HepG2 (cell line): Measurements from ENCODE around the gene CORT. TPM values are rescaled to one million over a fixed set of nuclear protein-coding genes. Genes with fewer than 3 reads are reported as not detected.
A peak's percentile ranks its signal among the peaks of the same experiment; 100 is the strongest.

Experiments used
- ATAC-seq: fragments of 200-7000 bp; cut with Tn5 transposase; 3 replicates; pipeline ENCODE4 v1.9.1; 2020; ENCODE audit warnings: mild to moderate bottlenecking, moderate library complexity
- BruUV-seq: library from RNA; stranded (reverse); fragments of 400-500 nt; replicated peaks from 2 replicates; lab custom pipeline; 2021; lab: Mats Ljungman, UMichigan
- CTCF ChIA-PET: fragments of 300-600 bp; formaldehyde crosslinking; extraction: SDS; loops from one replicate; lab custom pipeline; 2021; ENCODE audit warnings: low total read pairs, inconsistent platforms, low intra/inter-chr PET ratio; lab: Yijun Ruan, JAX
- POLR2A ChIA-PET: fragments of 350-600 bp; sonication (Branson Sonifier 250); formaldehyde crosslinking; loops from one replicate; lab custom pipeline; 2020; ENCODE audit warnings: antibody characterized with exemption, inconsistent platforms; lab: Yijun Ruan, JAX
- DNase-seq: peaks from one replicate; pipeline ENCODE4 v3.0.0-alpha.2; 2015; ENCODE audit warnings: low spot score
- FAIRE-seq: peaks from 3 replicates; lab custom pipeline; 2011; peaks lifted over from hg19 to GRCh38; lab: Jason Lieb, UNC
- H2AFZ ChIP-seq: one replicate; pipeline ENCODE4 v1.6.1; 2011; ENCODE audit warnings: low read length, inconsistent platforms
- H3K27ac ChIP-seq: fragments of 300-600 bp; 3 replicates; pipeline ENCODE4 v1.8.0; 2011; ENCODE audit warnings: mixed run types, mild to moderate bottlenecking, mixed read lengths, low read length, inconsistent platforms; ENCODE audit not compliant: insufficient read depth; ENCODE audit errors: extremely low read length
- H3K27me3 ChIP-seq, 2 experiments: fragments of 200-600 bp in 1 of 2; 2 replicates in 1 of 2; 3 replicates in 1 of 2; pipeline versions ENCODE4 v1.6.0 to v1.8.0; 2011; ENCODE audit warnings: low read length in 2 of 2, mild to moderate bottlenecking in 2 of 2, moderate library complexity in 2 of 2, inconsistent platforms in 1 of 2; ENCODE audit not compliant: insufficient read depth in 2 of 2, control insufficient read depth in 1 of 2
- H3K36me3 ChIP-seq, 2 experiments: fragments of 200-600 bp in 1 of 2; replicated peaks in 1 of 2; 2 replicates in 1 of 2; 3 replicates in 1 of 2; pipeline versions ENCODE4 v1.5.1 to v1.8.0; 2011; ENCODE audit warnings: low read length in 2 of 2, inconsistent platforms in 1 of 2; ENCODE audit not compliant: insufficient read depth in 2 of 2, control insufficient read depth in 1 of 2
- H3K4me1 ChIP-seq: 2 replicates; pipeline ENCODE4 v1.5.1; 2012; ENCODE audit warnings: low read length, inconsistent platforms; ENCODE audit not compliant: insufficient read depth
- H3K4me2 ChIP-seq: 2 replicates; pipeline ENCODE4 v1.6.0; 2011; ENCODE audit warnings: low read depth, low read length, inconsistent platforms
- H3K4me3 ChIP-seq, 3 experiments: fragments of 200-600 bp in 1 of 3; sonication (generic), shearing (Covaris generic) in 1 of 3; replicated peaks in 1 of 3; 2 replicates each; pipeline ENCODE4 v1.5.1; 2011 to 2016; ENCODE audit warnings: low read length in 3 of 3, inconsistent platforms in 2 of 3, low read depth in 2 of 3, mild to moderate bottlenecking in 2 of 3, control low read depth in 1 of 3, mixed read lengths in 1 of 3; ENCODE audit not compliant: insufficient read depth in 1 of 3
- H3K79me2 ChIP-seq: one replicate; pipeline ENCODE4 v1.6.1; 2011; ENCODE audit warnings: low read length, inconsistent platforms; ENCODE audit not compliant: insufficient read depth
- H3K9ac ChIP-seq: 2 replicates; pipeline ENCODE4 v1.6.0; 2011; ENCODE audit warnings: mild to moderate bottlenecking, low read depth, low read length, inconsistent platforms; ENCODE audit not compliant: insufficient read depth
- H3K9me3 ChIP-seq: 2 replicates; pipeline ENCODE4 v1.5.1; 2012; ENCODE audit warnings: mild to moderate bottlenecking, low read length
- H4K20me1 ChIP-seq: 2 replicates; pipeline ENCODE4 v1.6.0; 2011; ENCODE audit warnings: inconsistent platforms, mild to moderate bottlenecking, low read length, moderate library complexity; ENCODE audit not compliant: insufficient read depth
- ATAD3A ChIP-seq: sonication (generic); formaldehyde crosslinking; IDR thresholded peaks from 2 replicates; pipeline ENCODE4 v1.4.0; 2020; ENCODE audit warnings: missing genetic modification reagents
- MED8 ChIP-seq: sonication (generic); formaldehyde crosslinking; IDR thresholded peaks from 2 replicates; pipeline ENCODE4 v1.8.1; 2023; ENCODE audit warnings: mild to moderate bottlenecking, missing genetic modification reagents; ENCODE audit not compliant: insufficient replicate concordance
- ZBTB42 ChIP-seq: sonication (generic); formaldehyde crosslinking; IDR thresholded peaks from 2 replicates; pipeline ENCODE4 v1.5.0; 2020; ENCODE audit warnings: mild to moderate bottlenecking, missing genetic modification reagents
- ZNF558 ChIP-seq: sonication (generic); formaldehyde crosslinking; IDR thresholded peaks from 2 replicates; pipeline ENCODE4 v1.9.0; 2022; ENCODE audit warnings: mild to moderate bottlenecking, missing genetic modification reagents, borderline replicate concordance
- ZNF768 ChIP-seq: sonication (generic); formaldehyde crosslinking; IDR thresholded peaks from 2 replicates; pipeline ENCODE4 v1.4.0; 2020; ENCODE audit warnings: missing genetic modification reagents
- WGBS: methylation state at CpG from one replicate; pipeline ENCODE4 v1.1.6; 2017; ENCODE audit warnings: low lambda C conversion rate; 5-methylcytosine and 5-hydroxymethylcytosine counted together
- in situ Hi-C: cut with HindIII; loops from 2 replicates; pipeline ENCODE4 v1.10.0; 2017; ENCODE audit warnings: low pct_unique_long_range_greater_than_20kb; ENCODE audit not compliant: extremely low pct_ligation_motif_present
- intact Hi-C: fragments of 100-400 bp; cut with micrococcal nuclease; formaldehyde crosslinking; loops from one replicate; pipeline ENCODE4 v1.10.0; 2022; ENCODE audit not compliant: unreplicated experiment
- polyA plus RNA-seq, 8 experiments: library from polyadenylated mRNA; depleted of rRNA in 3 of 8; stranded (reverse) in 7 of 8; unstranded in 1 of 8; fragments of >200 nt; fragmentation: Illumina TruSeq in 4 of 8; extraction: Trizol in 4 of 8; gene quantifications; 2 replicates each; pipeline versions ENCODE4 v1.2.1 to v1.2.3, GENCODE V29; 2011 to 2016; ENCODE audit warnings: low read depth in 4 of 8, missing spikeins in 1 of 8, mixed read lengths in 1 of 8; ENCODE audit not compliant: insufficient read depth in 1 of 8
- total RNA-seq, 5 experiments: library from RNA; depleted of rRNA; stranded (reverse); fragments of >200 nt; fragmentation: Illumina TruSeq; extraction: Trizol; gene quantifications; 2 replicates each; pipeline ENCODE4 v1.2.3, GENCODE V29; 2016; ENCODE audit warnings: low read depth in 1 of 5
- TF ChIP-seq, protein P1 (sequence below): sonication (generic); formaldehyde crosslinking; IDR thresholded peaks from 2 replicates; pipeline ENCODE4 v1.4.0; 2020; ENCODE audit warnings: mild to moderate bottlenecking, missing genetic modification reagents, borderline replicate concordance
- TF ChIP-seq, protein P2 (sequence below): sonication (generic); formaldehyde crosslinking; IDR thresholded peaks from 2 replicates; pipeline ENCODE4 v1.4.0; 2020; ENCODE audit warnings: missing genetic modification reagents, borderline replicate concordance
- TF ChIP-seq, protein P3 (sequence below): sonication (generic); formaldehyde crosslinking; IDR thresholded peaks from 2 replicates; pipeline ENCODE4 v1.8.1; 2023; ENCODE audit warnings: missing genetic modification reagents, inconsistent platforms, borderline replicate concordance
- TF ChIP-seq, protein P4 (sequence below): IDR thresholded peaks from 2 replicates; pipeline ENCODE4 v1.4.0; 2020; ENCODE audit warnings: mild to moderate bottlenecking, missing genetic modification reagents

CORT gene
- total and polyA plus RNA-seq, 2 of the 13 experiments (the other 11 are each of a cell fraction or from before 2014, with no cell fraction given): 0.11 to 0.62 TPM

DNA sequence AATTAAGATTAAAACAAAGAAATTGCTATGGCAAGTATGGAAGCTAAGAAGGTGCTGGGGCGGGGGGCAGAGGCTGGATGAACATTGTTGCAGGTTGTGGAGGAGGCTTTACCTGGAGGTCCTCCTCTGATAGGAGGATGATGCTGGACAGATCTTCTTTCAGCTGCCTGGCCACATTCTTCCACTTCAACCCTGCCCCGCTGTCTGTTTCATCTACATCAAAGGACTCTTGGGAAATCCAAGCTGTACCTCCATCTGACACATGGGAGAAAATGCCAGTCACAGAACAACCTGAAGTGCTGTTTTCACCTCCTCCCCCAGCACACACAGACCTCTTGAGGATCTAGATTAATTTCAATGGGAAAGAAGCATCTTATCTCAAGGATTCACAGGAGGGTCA is 17.2 kb downstream of the CORT start (continued):
- TF ChIP-seq, protein P1, sequence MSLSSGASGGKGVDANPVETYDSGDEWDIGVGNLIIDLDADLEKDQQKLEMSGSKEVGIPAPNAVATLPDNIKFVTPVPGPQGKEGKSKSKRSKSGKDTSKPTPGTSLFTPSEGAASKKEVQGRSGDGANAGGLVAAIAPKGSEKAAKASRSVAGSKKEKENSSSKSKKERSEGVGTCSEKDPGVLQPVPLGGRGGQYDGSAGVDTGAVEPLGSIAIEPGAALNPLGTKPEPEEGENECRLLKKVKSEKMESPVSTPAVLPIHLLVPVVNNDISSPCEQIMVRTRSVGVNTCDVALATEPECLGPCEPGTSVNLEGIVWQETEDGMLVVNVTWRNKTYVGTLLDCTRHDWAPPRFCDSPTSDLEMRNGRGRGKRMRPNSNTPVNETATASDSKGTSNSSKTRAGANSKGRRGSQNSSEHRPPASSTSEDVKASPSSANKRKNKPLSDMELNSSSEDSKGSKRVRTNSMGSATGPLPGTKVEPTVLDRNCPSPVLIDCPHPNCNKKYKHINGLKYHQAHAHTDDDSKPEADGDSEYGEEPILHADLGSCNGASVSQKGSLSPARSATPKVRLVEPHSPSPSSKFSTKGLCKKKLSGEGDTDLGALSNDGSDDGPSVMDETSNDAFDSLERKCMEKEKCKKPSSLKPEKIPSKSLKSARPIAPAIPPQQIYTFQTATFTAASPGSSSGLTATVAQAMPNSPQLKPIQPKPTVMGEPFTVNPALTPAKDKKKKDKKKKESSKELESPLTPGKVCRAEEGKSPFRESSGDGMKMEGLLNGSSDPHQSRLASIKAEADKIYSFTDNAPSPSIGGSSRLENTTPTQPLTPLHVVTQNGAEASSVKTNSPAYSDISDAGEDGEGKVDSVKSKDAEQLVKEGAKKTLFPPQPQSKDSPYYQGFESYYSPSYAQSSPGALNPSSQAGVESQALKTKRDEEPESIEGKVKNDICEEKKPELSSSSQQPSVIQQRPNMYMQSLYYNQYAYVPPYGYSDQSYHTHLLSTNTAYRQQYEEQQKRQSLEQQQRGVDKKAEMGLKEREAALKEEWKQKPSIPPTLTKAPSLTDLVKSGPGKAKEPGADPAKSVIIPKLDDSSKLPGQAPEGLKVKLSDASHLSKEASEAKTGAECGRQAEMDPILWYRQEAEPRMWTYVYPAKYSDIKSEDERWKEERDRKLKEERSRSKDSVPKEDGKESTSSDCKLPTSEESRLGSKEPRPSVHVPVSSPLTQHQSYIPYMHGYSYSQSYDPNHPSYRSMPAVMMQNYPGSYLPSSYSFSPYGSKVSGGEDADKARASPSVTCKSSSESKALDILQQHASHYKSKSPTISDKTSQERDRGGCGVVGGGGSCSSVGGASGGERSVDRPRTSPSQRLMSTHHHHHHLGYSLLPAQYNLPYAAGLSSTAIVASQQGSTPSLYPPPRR (CRISPR knock-in tag): no peak

DNA sequence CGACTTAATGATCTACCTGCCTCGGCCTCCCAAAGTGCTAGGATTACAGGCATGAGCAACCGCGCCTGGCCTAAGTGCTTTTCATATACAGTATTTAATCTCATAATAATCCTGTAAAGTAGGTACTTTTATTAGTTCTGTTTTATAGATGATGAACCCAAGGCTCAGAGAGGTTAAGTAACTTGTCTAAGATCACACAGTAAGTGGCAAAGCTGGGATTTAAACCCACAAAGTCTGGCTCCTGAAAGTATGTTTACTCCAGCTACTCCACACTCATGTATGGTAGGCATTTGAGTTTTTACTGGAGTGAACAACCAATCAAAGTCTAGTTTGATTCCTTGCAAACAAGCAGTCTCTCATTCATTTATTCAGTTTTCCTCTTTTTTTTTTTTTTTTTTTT is 20.2 kb downstream of the CORT start:
- H3K79me2 ChIP-seq: peaks cover 7% of the 10 kb centered on the region
- POLR2A ChIA-PET: no interaction called here
- H3K4me3 ChIP-seq: no peak overlapping the region
- BruUV-seq: no TSS peak
- in situ Hi-C loops (loop anchor here (10.0 kb wide), 1 partner anchor 85 kb away; no protein-coding TSS in a partner anchor), intact Hi-C loops (loop anchor here (5.0 kb wide), 1 partner anchor 38 kb away; the partner anchor contains the start of gene CENPS)
- FAIRE-seq (no peak), DNase-seq (no peak), ATAC-seq (no peak)
- H3K9ac ChIP-seq: no peak overlapping the region
- CTCF ChIA-PET: no interaction called here
- peaks cover 15 to 26% of the 10 kb centered on the region in 2 experiments; a peak in 4 of 5 replicates for H3K36me3 ChIP-seq
- no peaks in the 10 kb centered on the region; a peak in 1 of 5 replicates for H3K27me3 ChIP-seq
- WGBS: 98% methylated on average over 4 of the region's 4 CpGs
- no peaks in the 10 kb centered on the region for H3K9me3 ChIP-seq
- peaks cover 25% of the 10 kb centered on the region for H3K4me1 ChIP-seq
- no peak overlapping the region for H2AFZ ChIP-seq
- no peaks in the 10 kb centered on the region for H4K20me1 ChIP-seq
- no peak overlapping the region for H3K4me2 ChIP-seq
- no peak overlapping the region for H3K27ac ChIP-seq
- TF ChIP-seq ATAD3A: no peak
- no peak for TF ChIP-seq ZBTB42 (CRISPR knock-in tag)
- TF ChIP-seq ZNF768: peak; percentile 72; the same call in 1 of the 2 replicates
- TF ChIP-seq, protein P2, sequence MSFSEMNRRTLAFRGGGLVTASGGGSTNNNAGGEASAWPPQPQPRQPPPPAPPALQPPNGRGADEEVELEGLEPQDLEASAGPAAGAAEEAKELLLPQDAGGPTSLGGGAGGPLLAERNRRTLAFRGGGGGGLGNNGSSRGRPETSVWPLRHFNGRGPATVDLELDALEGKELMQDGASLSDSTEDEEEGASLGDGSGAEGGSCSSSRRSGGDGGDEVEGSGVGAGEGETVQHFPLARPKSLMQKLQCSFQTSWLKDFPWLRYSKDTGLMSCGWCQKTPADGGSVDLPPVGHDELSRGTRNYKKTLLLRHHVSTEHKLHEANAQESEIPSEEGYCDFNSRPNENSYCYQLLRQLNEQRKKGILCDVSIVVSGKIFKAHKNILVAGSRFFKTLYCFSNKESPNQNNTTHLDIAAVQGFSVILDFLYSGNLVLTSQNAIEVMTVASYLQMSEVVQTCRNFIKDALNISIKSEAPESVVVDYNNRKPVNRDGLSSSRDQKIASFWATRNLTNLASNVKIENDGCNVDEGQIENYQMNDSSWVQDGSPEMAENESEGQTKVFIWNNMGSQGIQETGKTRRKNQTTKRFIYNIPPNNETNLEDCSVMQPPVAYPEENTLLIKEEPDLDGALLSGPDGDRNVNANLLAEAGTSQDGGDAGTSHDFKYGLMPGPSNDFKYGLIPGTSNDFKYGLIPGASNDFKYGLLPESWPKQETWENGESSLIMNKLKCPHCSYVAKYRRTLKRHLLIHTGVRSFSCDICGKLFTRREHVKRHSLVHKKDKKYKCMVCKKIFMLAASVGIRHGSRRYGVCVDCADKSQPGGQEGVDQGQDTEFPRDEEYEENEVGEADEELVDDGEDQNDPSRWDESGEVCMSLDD (CRISPR knock-in tag): no peak
- TF ChIP-seq, protein P3, sequence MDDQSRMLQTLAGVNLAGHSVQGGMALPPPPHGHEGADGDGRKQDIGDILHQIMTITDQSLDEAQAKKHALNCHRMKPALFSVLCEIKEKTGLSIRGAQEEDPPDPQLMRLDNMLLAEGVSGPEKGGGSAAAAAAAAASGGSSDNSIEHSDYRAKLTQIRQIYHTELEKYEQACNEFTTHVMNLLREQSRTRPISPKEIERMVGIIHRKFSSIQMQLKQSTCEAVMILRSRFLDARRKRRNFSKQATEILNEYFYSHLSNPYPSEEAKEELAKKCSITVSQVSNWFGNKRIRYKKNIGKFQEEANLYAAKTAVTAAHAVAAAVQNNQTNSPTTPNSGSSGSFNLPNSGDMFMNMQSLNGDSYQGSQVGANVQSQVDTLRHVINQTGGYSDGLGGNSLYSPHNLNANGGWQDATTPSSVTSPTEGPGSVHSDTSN (CRISPR knock-in tag): no peak
- TF ChIP-seq ZNF558: no peak
- TF ChIP-seq, protein P4, sequence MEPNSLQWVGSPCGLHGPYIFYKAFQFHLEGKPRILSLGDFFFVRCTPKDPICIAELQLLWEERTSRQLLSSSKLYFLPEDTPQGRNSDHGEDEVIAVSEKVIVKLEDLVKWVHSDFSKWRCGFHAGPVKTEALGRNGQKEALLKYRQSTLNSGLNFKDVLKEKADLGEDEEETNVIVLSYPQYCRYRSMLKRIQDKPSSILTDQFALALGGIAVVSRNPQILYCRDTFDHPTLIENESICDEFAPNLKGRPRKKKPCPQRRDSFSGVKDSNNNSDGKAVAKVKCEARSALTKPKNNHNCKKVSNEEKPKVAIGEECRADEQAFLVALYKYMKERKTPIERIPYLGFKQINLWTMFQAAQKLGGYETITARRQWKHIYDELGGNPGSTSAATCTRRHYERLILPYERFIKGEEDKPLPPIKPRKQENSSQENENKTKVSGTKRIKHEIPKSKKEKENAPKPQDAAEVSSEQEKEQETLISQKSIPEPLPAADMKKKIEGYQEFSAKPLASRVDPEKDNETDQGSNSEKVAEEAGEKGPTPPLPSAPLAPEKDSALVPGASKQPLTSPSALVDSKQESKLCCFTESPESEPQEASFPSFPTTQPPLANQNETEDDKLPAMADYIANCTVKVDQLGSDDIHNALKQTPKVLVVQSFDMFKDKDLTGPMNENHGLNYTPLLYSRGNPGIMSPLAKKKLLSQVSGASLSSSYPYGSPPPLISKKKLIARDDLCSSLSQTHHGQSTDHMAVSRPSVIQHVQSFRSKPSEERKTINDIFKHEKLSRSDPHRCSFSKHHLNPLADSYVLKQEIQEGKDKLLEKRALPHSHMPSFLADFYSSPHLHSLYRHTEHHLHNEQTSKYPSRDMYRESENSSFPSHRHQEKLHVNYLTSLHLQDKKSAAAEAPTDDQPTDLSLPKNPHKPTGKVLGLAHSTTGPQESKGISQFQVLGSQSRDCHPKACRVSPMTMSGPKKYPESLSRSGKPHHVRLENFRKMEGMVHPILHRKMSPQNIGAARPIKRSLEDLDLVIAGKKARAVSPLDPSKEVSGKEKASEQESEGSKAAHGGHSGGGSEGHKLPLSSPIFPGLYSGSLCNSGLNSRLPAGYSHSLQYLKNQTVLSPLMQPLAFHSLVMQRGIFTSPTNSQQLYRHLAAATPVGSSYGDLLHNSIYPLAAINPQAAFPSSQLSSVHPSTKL: no peak
- TF ChIP-seq MED8: no peak
